Measurements from ENCODE around the gene NPL. TPM values are rescaled to one million over a fixed set of nuclear protein-coding genes. Genes with fewer than 3 reads are reported as not detected.

The NPL gene
- total and polyA plus RNA-seq, 2 of the 13 experiments (the other 11 are each of a cell fraction or from before 2014, with no cell fraction given): 0.03 to 0.04 TPM

DNA sequence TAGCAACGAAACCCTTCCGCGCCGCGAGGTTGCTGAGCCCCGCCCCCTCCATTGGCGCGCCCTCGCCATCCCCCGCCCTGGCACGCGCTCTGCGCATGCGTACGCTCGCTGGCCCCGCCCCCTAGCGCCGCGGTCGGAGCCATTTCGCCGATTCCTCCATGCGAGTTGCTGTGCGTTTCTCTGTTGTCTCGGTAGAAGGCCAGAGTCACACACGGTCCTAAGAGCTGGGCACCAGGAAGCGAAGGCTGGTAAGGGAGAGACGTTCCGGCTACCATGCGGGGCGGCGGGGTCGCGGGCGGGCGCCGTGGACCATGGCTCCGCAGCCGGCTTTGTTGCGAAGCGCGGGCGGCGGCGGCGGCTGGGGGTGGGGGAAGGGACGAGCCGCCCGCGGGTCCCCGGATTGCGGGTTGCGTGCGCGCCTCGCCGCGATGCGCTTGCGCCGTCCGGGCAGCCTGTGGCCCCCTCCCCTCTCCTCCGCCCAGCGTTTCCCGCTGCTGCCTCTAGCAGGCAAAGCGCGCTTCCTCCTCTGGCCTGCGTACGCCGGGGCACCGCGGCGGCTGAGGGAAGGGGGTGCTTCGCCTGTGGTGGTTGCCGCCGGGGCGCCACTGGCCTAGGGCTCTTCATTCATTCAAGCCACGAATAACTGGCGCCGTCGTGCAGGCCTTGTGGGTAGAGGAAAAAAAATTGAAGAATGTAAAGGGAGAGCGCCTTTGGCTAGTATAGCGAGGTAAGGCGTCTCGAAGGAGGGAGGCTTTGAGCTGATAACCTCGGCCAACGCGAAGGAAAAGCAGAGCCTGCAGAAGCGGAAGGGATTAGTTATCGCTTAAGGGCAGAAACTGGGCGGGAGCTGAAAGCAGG, 49.9 kb downstream of the NPL start, which contains the start of gene DHX9 (continued):
- TF ChIP-seq, protein P1, sequence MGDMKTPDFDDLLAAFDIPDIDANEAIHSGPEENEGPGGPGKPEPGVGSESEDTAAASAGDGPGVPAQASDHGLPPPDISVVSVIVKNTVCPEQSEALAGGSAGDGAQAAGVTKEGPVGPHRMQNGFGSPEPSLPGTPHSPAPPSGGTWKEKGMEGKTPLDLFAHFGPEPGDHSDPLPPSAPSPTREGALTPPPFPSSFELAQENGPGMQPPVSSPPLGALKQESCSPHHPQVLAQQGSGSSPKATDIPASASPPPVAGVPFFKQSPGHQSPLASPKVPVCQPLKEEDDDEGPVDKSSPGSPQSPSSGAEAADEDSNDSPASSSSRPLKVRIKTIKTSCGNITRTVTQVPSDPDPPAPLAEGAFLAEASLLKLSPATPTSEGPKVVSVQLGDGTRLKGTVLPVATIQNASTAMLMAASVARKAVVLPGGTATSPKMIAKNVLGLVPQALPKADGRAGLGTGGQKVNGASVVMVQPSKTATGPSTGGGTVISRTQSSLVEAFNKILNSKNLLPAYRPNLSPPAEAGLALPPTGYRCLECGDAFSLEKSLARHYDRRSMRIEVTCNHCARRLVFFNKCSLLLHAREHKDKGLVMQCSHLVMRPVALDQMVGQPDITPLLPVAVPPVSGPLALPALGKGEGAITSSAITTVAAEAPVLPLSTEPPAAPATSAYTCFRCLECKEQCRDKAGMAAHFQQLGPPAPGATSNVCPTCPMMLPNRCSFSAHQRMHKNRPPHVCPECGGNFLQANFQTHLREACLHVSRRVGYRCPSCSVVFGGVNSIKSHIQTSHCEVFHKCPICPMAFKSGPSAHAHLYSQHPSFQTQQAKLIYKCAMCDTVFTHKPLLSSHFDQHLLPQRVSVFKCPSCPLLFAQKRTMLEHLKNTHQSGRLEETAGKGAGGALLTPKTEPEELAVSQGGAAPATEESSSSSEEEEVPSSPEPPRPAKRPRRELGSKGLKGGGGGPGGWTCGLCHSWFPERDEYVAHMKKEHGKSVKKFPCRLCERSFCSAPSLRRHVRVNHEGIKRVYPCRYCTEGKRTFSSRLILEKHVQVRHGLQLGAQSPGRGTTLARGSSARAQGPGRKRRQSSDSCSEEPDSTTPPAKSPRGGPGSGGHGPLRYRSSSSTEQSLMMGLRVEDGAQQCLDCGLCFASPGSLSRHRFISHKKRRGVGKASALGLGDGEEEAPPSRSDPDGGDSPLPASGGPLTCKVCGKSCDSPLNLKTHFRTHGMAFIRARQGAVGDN (CRISPR knock-in tag; IDR thresholded peaks at IDR 0.05): peak; percentile 91
- TF ChIP-seq PHF20 (CRISPR knock-in tag; IDR thresholded peaks at IDR 0.05): peak; percentile 71; the same call in 1 of the 2 replicates
- TF ChIP-seq TCF12 (IDR thresholded peaks at IDR 0.05): no peak
- peak; percentile 35; the same call in 1 of the 2 replicates for TF ChIP-seq TCF12 (CRISPR knock-in tag; IDR thresholded peaks at IDR 0.05)
- TF ChIP-seq ZNF317 (CRISPR knock-in tag; IDR thresholded peaks at IDR 0.05): peak; percentile 22; the same call in 1 of the 2 replicates
- TF ChIP-seq, protein P2, sequence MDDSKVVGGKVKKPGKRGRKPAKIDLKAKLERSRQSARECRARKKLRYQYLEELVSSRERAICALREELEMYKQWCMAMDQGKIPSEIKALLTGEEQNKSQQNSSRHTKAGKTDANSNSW (CRISPR knock-in tag; IDR thresholded peaks at IDR 0.05; ENCODE audit: borderline replicate concordance): peak; percentile 56; the same call in 1 of the 2 replicates
- 0 out of 2 replicates have a peak, but pooled peaks have one; percentile 67 for TF ChIP-seq ZNF20 (CRISPR knock-in tag; IDR thresholded peaks at IDR 0.05)
- TF ChIP-seq, protein P3, sequence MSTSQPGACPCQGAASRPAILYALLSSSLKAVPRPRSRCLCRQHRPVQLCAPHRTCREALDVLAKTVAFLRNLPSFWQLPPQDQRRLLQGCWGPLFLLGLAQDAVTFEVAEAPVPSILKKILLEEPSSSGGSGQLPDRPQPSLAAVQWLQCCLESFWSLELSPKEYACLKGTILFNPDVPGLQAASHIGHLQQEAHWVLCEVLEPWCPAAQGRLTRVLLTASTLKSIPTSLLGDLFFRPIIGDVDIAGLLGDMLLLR (CRISPR knock-in tag; IDR thresholded peaks at IDR 0.05): peak; percentile 80
- TF ChIP-seq ZNF713 (CRISPR knock-in tag; IDR thresholded peaks at IDR 0.05): 0 out of 2 replicates have a peak, but pooled peaks have one; percentile 89
- peak; percentile 32; the same call in 1 of the 2 replicates for TF ChIP-seq ZNF446 (CRISPR knock-in tag; IDR thresholded peaks at IDR 0.05)
- TF ChIP-seq DR1 (CRISPR knock-in tag; IDR thresholded peaks at IDR 0.05): peak; percentile 89
- TF ChIP-seq ZBTB38 (CRISPR knock-in tag; IDR thresholded peaks at IDR 0.05): 0 out of 2 replicates have a peak, but pooled peaks have one; percentile 48
- peak; percentile 99 for TF ChIP-seq PHF8 (CRISPR knock-in tag; IDR thresholded peaks at IDR 0.05)
- TF ChIP-seq ZNF547 (CRISPR knock-in tag; IDR thresholded peaks at IDR 0.05): peak; percentile 83; the same call in 1 of the 2 replicates
- TF ChIP-seq IKZF4 (CRISPR knock-in tag; IDR thresholded peaks at IDR 0.05; ENCODE audit: borderline replicate concordance, low read depth, not compliant biosample characterization): no peak
- TF ChIP-seq ZNF430 (CRISPR knock-in tag; IDR thresholded peaks at IDR 0.05): peak; percentile 77
- TF ChIP-seq, protein P4, sequence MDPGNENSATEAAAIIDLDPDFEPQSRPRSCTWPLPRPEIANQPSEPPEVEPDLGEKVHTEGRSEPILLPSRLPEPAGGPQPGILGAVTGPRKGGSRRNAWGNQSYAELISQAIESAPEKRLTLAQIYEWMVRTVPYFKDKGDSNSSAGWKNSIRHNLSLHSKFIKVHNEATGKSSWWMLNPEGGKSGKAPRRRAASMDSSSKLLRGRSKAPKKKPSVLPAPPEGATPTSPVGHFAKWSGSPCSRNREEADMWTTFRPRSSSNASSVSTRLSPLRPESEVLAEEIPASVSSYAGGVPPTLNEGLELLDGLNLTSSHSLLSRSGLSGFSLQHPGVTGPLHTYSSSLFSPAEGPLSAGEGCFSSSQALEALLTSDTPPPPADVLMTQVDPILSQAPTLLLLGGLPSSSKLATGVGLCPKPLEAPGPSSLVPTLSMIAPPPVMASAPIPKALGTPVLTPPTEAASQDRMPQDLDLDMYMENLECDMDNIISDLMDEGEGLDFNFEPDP (CRISPR knock-in tag; conservative IDR thresholded peaks at IDR 0.05): no peak
- TF ChIP-seq MXD4 (CRISPR knock-in tag; IDR thresholded peaks at IDR 0.05): peak; percentile 73; the same call in 1 of the 2 replicates

Measured in HepG2 (cell line).